Liver (tissue), 3 donors: Measurements from ENCODE around the gene EPB41L4A.

Source experiments
- EGR1 ChIP-seq, 2 donors: IDR thresholded peaks; 2 replicates each; pipeline ENCODE4 v1.6.1; 2016 to 2018; ENCODE audit warnings: antibody characterized with exemption in 2 of 2, low read depth in 2 of 2
- FOXA2 ChIP-seq: IDR thresholded peaks from 2 replicates; pipeline ENCODE4 v1.6.1; 2016; ENCODE audit warnings: antibody characterized with exemption
- GABPA ChIP-seq, 2 donors: IDR thresholded peaks in 1 of 2; conservative IDR thresholded peaks in 1 of 2; 2 replicates each; pipeline ENCODE4 v1.6.1; 2016; ENCODE audit warnings: antibody characterized with exemption in 2 of 2, mild to moderate bottlenecking in 1 of 2, moderate library complexity in 1 of 2
- HNF4A ChIP-seq, 2 donors: conservative IDR thresholded peaks; 2 replicates each; pipeline ENCODE4 v1.6.1; 2016; ENCODE audit warnings: antibody characterized with exemption in 2 of 2, mild to moderate bottlenecking in 2 of 2
- NR2F2 ChIP-seq: IDR thresholded peaks from 2 replicates; pipeline ENCODE4 v1.6.1; 2016; ENCODE audit warnings: antibody characterized with exemption
- RAD21 ChIP-seq, 2 donors: IDR thresholded peaks; 2 replicates each; pipeline ENCODE4 v1.6.1; 2016; ENCODE audit warnings: antibody characterized with exemption in 2 of 2, mild to moderate bottlenecking in 2 of 2
- SP1 ChIP-seq: IDR thresholded peaks from 2 replicates; pipeline ENCODE4 v1.6.1; 2018; ENCODE audit warnings: antibody characterized with exemption, mild to moderate bottlenecking
- TAF1 ChIP-seq: conservative IDR thresholded peaks from 2 replicates; pipeline ENCODE4 v1.6.1; 2016; ENCODE audit warnings: antibody characterized with exemption, mild to moderate bottlenecking
- YY1 ChIP-seq: IDR thresholded peaks from 2 replicates; pipeline ENCODE4 v1.6.1; 2016; ENCODE audit warnings: antibody characterized with exemption, mild to moderate bottlenecking
- TF ChIP-seq, protein P1 (sequence below): fragments of 150-350 bp; IDR thresholded peaks from 2 replicates; pipeline ENCODE4 v1.5.1; 2017; ENCODE audit warnings: improper control_type of control experiment, low read depth, low read length; ENCODE audit not compliant: missing input control
- TF ChIP-seq, protein P2 (sequence below): IDR thresholded peaks from 2 replicates; pipeline ENCODE4 v1.6.1; 2016; ENCODE audit warnings: antibody characterized with exemption
- TF ChIP-seq, protein P3 (sequence below): IDR thresholded peaks from 2 replicates; pipeline ENCODE4 v1.6.1; 2016; ENCODE audit warnings: antibody characterized with exemption
- donor health status: healthy.
- donor health status: healthy.

DNA sequence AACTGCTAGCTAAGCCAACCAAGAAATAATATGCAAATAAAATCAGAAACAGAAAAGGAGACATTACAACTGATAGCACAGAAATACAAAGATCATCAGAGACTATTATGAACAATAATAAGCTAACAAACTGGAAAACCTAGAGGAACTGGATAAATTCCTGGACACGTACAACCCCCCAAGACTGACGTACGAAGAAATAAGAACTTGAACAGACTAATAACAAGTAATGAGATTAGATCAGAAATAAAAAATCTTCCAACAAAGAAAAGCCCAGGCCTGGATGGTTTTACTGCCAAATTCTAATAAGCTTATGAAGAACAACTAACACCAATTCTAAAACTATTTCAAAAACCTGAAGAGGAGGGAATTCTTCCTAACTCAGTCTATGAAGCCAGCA, 67.9 kb downstream of the EPB41L4A start:
- TF ChIP-seq YY1: no peak
- TF ChIP-seq, protein P1, sequence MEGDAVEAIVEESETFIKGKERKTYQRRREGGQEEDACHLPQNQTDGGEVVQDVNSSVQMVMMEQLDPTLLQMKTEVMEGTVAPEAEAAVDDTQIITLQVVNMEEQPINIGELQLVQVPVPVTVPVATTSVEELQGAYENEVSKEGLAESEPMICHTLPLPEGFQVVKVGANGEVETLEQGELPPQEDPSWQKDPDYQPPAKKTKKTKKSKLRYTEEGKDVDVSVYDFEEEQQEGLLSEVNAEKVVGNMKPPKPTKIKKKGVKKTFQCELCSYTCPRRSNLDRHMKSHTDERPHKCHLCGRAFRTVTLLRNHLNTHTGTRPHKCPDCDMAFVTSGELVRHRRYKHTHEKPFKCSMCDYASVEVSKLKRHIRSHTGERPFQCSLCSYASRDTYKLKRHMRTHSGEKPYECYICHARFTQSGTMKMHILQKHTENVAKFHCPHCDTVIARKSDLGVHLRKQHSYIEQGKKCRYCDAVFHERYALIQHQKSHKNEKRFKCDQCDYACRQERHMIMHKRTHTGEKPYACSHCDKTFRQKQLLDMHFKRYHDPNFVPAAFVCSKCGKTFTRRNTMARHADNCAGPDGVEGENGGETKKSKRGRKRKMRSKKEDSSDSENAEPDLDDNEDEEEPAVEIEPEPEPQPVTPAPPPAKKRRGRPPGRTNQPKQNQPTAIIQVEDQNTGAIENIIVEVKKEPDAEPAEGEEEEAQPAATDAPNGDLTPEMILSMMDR: no peak
- TF ChIP-seq RAD21 (IDR thresholded peaks at IDR 0.05): no peak
- no peak for TF ChIP-seq GABPA (IDR thresholded peaks at IDR 0.05 in 1 of 2, conservative IDR thresholded peaks at IDR 0.05 in 1 of 2)
- TF ChIP-seq FOXA2: no peak
- TF ChIP-seq, protein P2, sequence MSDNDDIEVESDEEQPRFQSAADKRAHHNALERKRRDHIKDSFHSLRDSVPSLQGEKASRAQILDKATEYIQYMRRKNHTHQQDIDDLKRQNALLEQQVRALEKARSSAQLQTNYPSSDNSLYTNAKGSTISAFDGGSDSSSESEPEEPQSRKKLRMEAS: no peak
- TF ChIP-seq NR2F2: no peak
- TF ChIP-seq TAF1: no peak
- TF ChIP-seq SP1: no peak
- TF ChIP-seq EGR1 (IDR thresholded peaks at IDR 0.05; ENCODE audit: low read depth in 2 of 2): no peak
- TF ChIP-seq HNF4A (conservative IDR thresholded peaks at IDR 0.05): no peak
- TF ChIP-seq, protein P3, sequence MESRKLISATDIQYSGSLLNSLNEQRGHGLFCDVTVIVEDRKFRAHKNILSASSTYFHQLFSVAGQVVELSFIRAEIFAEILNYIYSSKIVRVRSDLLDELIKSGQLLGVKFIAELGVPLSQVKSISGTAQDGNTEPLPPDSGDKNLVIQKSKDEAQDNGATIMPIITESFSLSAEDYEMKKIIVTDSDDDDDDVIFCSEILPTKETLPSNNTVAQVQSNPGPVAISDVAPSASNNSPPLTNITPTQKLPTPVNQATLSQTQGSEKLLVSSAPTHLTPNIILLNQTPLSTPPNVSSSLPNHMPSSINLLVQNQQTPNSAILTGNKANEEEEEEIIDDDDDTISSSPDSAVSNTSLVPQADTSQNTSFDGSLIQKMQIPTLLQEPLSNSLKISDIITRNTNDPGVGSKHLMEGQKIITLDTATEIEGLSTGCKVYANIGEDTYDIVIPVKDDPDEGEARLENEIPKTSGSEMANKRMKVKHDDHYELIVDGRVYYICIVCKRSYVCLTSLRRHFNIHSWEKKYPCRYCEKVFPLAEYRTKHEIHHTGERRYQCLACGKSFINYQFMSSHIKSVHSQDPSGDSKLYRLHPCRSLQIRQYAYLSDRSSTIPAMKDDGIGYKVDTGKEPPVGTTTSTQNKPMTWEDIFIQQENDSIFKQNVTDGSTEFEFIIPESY: no peak
